MM.1S (cell line): ENCODE measurements around the gene KAT2B.

Source experiments
- DNase-seq: peaks from one replicate; pipeline ENCODE4 v3.0.0-alpha.2; 2015
- H2AFZ ChIP-seq: fragments of 300-600 bp; sonication (generic); 2 replicates; pipeline ENCODE4 v1.6.0; 2016; ENCODE audit warnings: antibody characterized with exemption, low read length
- H3F3A ChIP-seq: fragments of 300-600 bp; sonication (generic); 2 replicates; pipeline ENCODE4 v1.6.1; 2016; ENCODE audit warnings: mild to moderate bottlenecking, antibody characterized with exemption, low read length, moderate library complexity, mixed read lengths; ENCODE audit not compliant: insufficient read depth
- H3K27ac ChIP-seq: fragments of 300-600 bp; sonication (generic); 2 replicates; pipeline ENCODE4 v1.5.1; 2016; ENCODE audit warnings: mild to moderate bottlenecking, low read length
- H3K27me3 ChIP-seq: fragments of 300-600 bp; sonication (generic); replicated peaks from 2 replicates; pipeline ENCODE4 v1.6.0; 2016; ENCODE audit warnings: low read length; ENCODE audit not compliant: insufficient read depth
- H3K36me3 ChIP-seq: fragments of 300-600 bp; sonication (generic); replicated peaks from 2 replicates; pipeline ENCODE4 v1.6.1; 2016; ENCODE audit warnings: mild to moderate bottlenecking, low read length, mixed read lengths; ENCODE audit not compliant: insufficient read depth
- H3K4me1 ChIP-seq: fragments of 300-600 bp; sonication (generic); 2 replicates; pipeline ENCODE4 v1.6.1; 2016; ENCODE audit warnings: low read length, mixed read lengths
- H3K4me2 ChIP-seq: fragments of 300-600 bp; sonication (generic); 2 replicates; pipeline ENCODE4 v1.6.0; 2016; ENCODE audit warnings: low read depth, low read length
- H3K4me3 ChIP-seq: fragments of 300-600 bp; sonication (generic); 2 replicates; pipeline ENCODE4 v1.5.1; 2016; ENCODE audit warnings: low read length, mixed read lengths
- H3K79me2 ChIP-seq: fragments of 300-600 bp; sonication (generic); 2 replicates; pipeline ENCODE4 v1.6.1; 2016; ENCODE audit warnings: mixed run types, low read length, mixed read lengths
- H3K9ac ChIP-seq: fragments of 300-600 bp; sonication (generic); 2 replicates; pipeline ENCODE4 v1.6.1; 2016; ENCODE audit warnings: low read length, mixed read lengths
- H3K9me2 ChIP-seq: fragments of 300-600 bp; sonication (generic); replicated peaks from 2 replicates; pipeline ENCODE4 v1.6.1; 2016; ENCODE audit warnings: mild to moderate bottlenecking, low read length, mixed read lengths; ENCODE audit not compliant: insufficient read depth
- H3K9me3 ChIP-seq: fragments of 300-600 bp; sonication (generic); replicated peaks from 2 replicates; pipeline ENCODE4 v1.6.1; 2016; ENCODE audit warnings: mild to moderate bottlenecking, low read length, mixed read lengths; ENCODE audit not compliant: insufficient read depth
- H4K20me1 ChIP-seq: fragments of 300-600 bp; sonication (generic); 2 replicates; pipeline ENCODE4 v1.6.1; 2016; ENCODE audit warnings: mild to moderate bottlenecking, low read length, moderate library complexity, mixed read lengths; ENCODE audit not compliant: insufficient read depth
- CTCF ChIP-seq: fragments of 300-600 bp; sonication (generic); IDR thresholded peaks from 2 replicates; pipeline ENCODE4 v1.5.1; 2016; ENCODE audit warnings: antibody characterized with exemption, low read length, mixed read lengths
- EZH2 ChIP-seq: fragments of 300-600 bp; sonication (generic); optimal IDR thresholded peaks from 2 replicates; pipeline ENCODE3; 2017; ENCODE audit warnings: low read depth, mild to moderate bottlenecking, antibody characterized with exemption, low read length, mixed read lengths
- EZH2phosphoT487 ChIP-seq: fragments of 300-600 bp; sonication (generic); IDR thresholded peaks from 2 replicates; pipeline ENCODE4 v1.6.1; 2018; ENCODE audit warnings: antibody characterized with exemption, low read length

KAT2B gene

GRCh38 chr3:20140881-20141280 is 100.6 kb downstream of the KAT2B start:
- H2AFZ ChIP-seq = no peak overlapping the region
- no peaks in the 10 kb centered on the region for H3K79me2 ChIP-seq
- no peak for TF ChIP-seq CTCF
- no peak for TF ChIP-seq EZH2
- TF ChIP-seq EZH2phosphoT487 = no peak
- no peaks in the 10 kb centered on the region for H3K27me3 ChIP-seq
- H3K27ac ChIP-seq = no peak overlapping the region
- no peak overlapping the region for H3K4me2 ChIP-seq
- DNase-seq = no peak
- no peaks in the 10 kb centered on the region for H3K4me1 ChIP-seq
- H3K9me3 ChIP-seq = no peaks in the 10 kb centered on the region
- H3K9me2 ChIP-seq = no peaks in the 10 kb centered on the region
- no peaks in the 10 kb centered on the region; the same call in 1 of the 2 replicates for H3K36me3 ChIP-seq
- no peaks in the 10 kb centered on the region for H4K20me1 ChIP-seq
- H3F3A ChIP-seq = no peaks in the 10 kb centered on the region
- H3K9ac ChIP-seq = no peak overlapping the region
- no peak overlapping the region for H3K4me3 ChIP-seq

DNA sequence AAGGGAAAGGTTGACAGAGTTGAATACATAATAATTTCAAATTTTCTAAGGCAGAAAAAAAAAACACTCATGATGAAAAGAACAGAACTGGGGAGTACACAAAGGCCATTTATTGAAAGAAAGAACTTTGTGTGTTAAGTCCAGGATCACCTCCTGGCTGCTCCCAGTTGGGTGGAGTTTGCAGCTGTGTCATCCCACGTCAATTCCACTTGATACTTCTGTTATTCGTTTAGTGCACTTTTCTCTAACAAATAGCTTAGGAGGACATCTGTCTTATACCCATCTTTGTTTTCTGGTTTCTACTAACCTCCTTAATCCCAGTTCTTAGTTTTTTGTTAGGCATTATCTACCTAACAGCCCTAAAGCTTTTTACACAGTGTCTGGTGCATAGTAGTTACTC is 101.1 kb downstream of the KAT2B start:
- Histone ChIP-seq H3K36me3 (no peaks in the 10 kb centered on the region; the same call in 1 of the 2 replicates), H2AFZ (no peak overlapping the region), H3F3A (no peaks in the 10 kb centered on the region), H3K79me2 (no peaks in the 10 kb centered on the region), H3K4me2 (no peak overlapping the region), H3K27ac (no peak overlapping the region), H3K4me3 (no peak overlapping the region), H3K9ac (no peak overlapping the region), H3K9me3 (no peaks in the 10 kb centered on the region), H3K27me3 (no peaks in the 10 kb centered on the region), H4K20me1 (no peaks in the 10 kb centered on the region), H3K4me1 (no peaks in the 10 kb centered on the region), H3K9me2 (no peaks in the 10 kb centered on the region)
- TF ChIP-seq EZH2 (no peak), CTCF (no peak), EZH2phosphoT487 (no peak)
- no peak for DNase-seq

- H3K79me2 ChIP-seq = no peaks in the 10 kb centered on the region
- H3K9ac ChIP-seq = no peak overlapping the region
- no peak for DNase-seq
- H3K27ac ChIP-seq = no peak overlapping the region
- H3K36me3 ChIP-seq = no peaks in the 10 kb centered on the region; the same call in 1 of the 2 replicates
- no peak overlapping the region for H2AFZ ChIP-seq
- no peaks in the 10 kb centered on the region for H3K27me3 ChIP-seq
- H3K4me2 ChIP-seq = no peak overlapping the region
- H3K9me3 ChIP-seq = no peaks in the 10 kb centered on the region
- no peak overlapping the region for H3K4me3 ChIP-seq
- no peaks in the 10 kb centered on the region for H4K20me1 ChIP-seq
- no peak for TF ChIP-seq CTCF
- TF ChIP-seq EZH2 = no peak
- TF ChIP-seq EZH2phosphoT487 = no peak
- H3K9me2 ChIP-seq = no peaks in the 10 kb centered on the region
- no peaks in the 10 kb centered on the region for H3F3A ChIP-seq
- no peaks in the 10 kb centered on the region for H3K4me1 ChIP-seq
Measured at GRCh38 chr3:20141851-20142250, 101.6 kb downstream of the KAT2B start.
